Endothelial cell (in vitro differentiated cells): ENCODE measurements around the gene TMEM43. TPM values are rescaled to one million over a fixed set of nuclear protein-coding genes. Genes with fewer than 3 reads are reported as not detected.

Experiments used
- DNase-seq: peaks from one replicate; pipeline ENCODE4 v3.0.0; 2021; ENCODE audit warnings: low spot score
- H3K27ac Mint-ChIP-seq: one replicate; pipeline ENCODE4 v1.8.0; 2021; ENCODE audit warnings: mixed read lengths, inconsistent platforms; ENCODE audit not compliant: unreplicated experiment
- H3K27me3 Mint-ChIP-seq: one replicate; pipeline ENCODE4 v1.8.0; 2021; ENCODE audit warnings: mild to moderate bottlenecking, moderate library complexity, mixed read lengths, inconsistent platforms; ENCODE audit not compliant: unreplicated experiment
- H3K36me3 Mint-ChIP-seq: one replicate; pipeline ENCODE4 v1.8.0; 2021; ENCODE audit warnings: mild to moderate bottlenecking, low read depth, mixed read lengths, inconsistent platforms; ENCODE audit not compliant: unreplicated experiment
- H3K4me1 Mint-ChIP-seq: one replicate; pipeline ENCODE4 v1.8.0; 2021; ENCODE audit warnings: mild to moderate bottlenecking, mixed read lengths, inconsistent platforms; ENCODE audit not compliant: unreplicated experiment
- H3K4me3 Mint-ChIP-seq: one replicate; pipeline ENCODE4 v1.8.0; 2021; ENCODE audit warnings: mild to moderate bottlenecking, mixed read lengths, inconsistent platforms; ENCODE audit not compliant: unreplicated experiment
- H3K9me3 Mint-ChIP-seq: one replicate; pipeline ENCODE4 v1.8.0; 2021; ENCODE audit warnings: mixed read lengths, inconsistent platforms; ENCODE audit not compliant: unreplicated experiment
- CTCF ChIP-seq: fragments of 200-600 bp; sonication (generic); IDR thresholded peaks from one replicate; pipeline ENCODE4 v1.5.0; 2021; ENCODE audit warnings: antibody characterized with exemption; ENCODE audit not compliant: unreplicated experiment
- total RNA-seq: library from RNA; stranded (reverse); fragmentation: NEBNext Ultra II Directional; extraction: Animal tissue kit (Norgen Biotek cat#: 25700); gene quantifications from one replicate; pipeline ENCODE4 v1.2.1, GENCODE V29; 2021; ENCODE audit not compliant: unreplicated experiment

The TMEM43 gene
- total RNA-seq, 1 donor from 2014 or later: 31.9 TPM

DNA sequence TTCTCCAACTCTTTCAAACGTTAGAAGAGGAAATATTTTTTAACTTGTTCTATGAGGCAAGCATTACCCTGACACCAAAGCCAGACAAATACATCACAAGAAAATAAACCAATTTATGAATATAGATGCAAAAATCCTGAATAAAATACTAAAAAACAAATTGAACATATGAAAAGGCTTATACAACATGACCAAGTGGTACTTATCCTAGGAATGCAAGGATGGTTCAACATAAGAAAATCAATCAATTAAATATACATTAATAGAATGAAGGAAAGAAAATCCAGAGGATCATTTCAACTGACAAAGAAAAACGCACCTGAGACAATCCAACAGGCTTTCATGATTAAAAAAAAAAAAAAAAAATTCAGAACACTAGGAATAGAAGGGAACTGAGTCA is 36.4 kb downstream of the TMEM43 start:
- no peak for TF ChIP-seq CTCF
- Mint-ChIP-seq H3K4me1 (no peaks in the 10 kb centered on the region), H3K27ac (no peak overlapping the region), H3K27me3 (peaks cover 6% of the 10 kb centered on the region), H3K9me3 (no peaks in the 10 kb centered on the region), H3K36me3 (peaks cover 82% of the 10 kb centered on the region), H3K4me3 (peak overlapping the region; percentile 28)
- DNase-seq: no peak

DNA sequence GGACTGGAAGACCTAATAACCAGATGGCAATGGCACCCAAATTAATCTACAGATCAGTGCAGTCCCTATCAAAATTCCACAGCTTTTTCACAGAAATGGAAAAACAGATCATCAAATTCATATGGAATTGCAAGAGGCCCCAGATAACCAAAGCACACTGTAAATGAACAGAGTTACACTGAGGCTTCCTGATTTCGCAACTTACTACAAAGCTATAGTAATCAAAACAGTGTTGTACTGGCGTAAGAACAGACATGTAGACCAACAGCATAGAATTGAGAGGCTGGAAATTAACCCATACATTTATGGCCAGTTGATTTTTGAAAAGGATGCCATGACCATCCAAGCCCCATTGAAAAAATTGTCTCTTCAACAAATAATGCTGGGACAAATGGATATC is 37.3 kb downstream of the TMEM43 start:
- Mint-ChIP-seq H3K27me3 (peaks cover 7% of the 10 kb centered on the region), H3K36me3 (peaks cover 82% of the 10 kb centered on the region), H3K9me3 (no peaks in the 10 kb centered on the region), H3K27ac (no peak overlapping the region), H3K4me3 (peak overlapping the region; percentile 7), H3K4me1 (no peaks in the 10 kb centered on the region)
- no peak for TF ChIP-seq CTCF
- no peak for DNase-seq

- DNase-seq: no peak
- Mint-ChIP-seq H3K27ac (no peak overlapping the region), H3K4me1 (no peaks in the 10 kb centered on the region), H3K27me3 (peaks cover 5% of the 10 kb centered on the region), H3K36me3 (peaks cover 65% of the 10 kb centered on the region), H3K4me3 (peak overlapping the region; percentile 21), H3K9me3 (no peaks in the 10 kb centered on the region)
- TF ChIP-seq CTCF: no peak
Observed at GRCh38 chr3:14166877-14167603, 42.2 kb downstream of the TMEM43 start.

DNA sequence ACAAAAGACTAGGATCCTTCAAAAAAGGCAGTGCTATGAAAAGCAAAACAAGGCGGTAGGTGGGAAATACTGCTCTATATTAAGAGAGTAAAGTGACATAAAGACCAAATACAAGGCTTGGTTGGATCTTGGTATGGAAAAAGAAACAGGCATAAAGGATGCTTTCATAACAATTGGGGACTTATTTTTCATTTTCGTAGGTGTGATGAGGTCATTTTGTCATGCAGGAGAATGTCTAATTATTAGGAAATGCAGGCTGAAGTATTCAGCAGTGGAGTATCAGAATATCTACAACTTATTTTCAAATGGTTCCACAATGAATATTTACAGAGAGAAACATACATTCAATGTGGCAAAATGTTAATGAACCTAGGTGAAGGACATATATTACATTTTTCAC is 44.6 kb downstream of the TMEM43 start:
- Mint-ChIP-seq H3K27me3 (peaks cover 5% of the 10 kb centered on the region), H3K27ac (no peak overlapping the region), H3K9me3 (no peaks in the 10 kb centered on the region)

More for the DNA sequence above, 44.6 kb downstream of the TMEM43 start:
- no peaks in the 10 kb centered on the region for H3K4me1 Mint-ChIP-seq
- H3K4me3 Mint-ChIP-seq: no peak overlapping the region
- peaks cover 53% of the 10 kb centered on the region for H3K36me3 Mint-ChIP-seq
- no peak for TF ChIP-seq CTCF
- DNase-seq: no peak
